Stimulated activated CD8-positive, alpha-beta memory T cell treated with anti-CD3 and anti-CD28 coated beads, Interleukin-7, amount 100 ng/mL, for 4 hours (primary cell): ENCODE data around the gene FAM20C.
"Not testable (repeated sequence)": the region's sequence is repeated elsewhere in the genome, so short reads cannot be mapped to it uniquely, and the experiment has no call there.

Source experiments
- DNase-seq, 2 donors: peaks; one replicate each; pipeline ENCODE4 v3.0.0-alpha.2; 2020; ENCODE audit warnings: low read depth in 2 of 2

FAM20C gene

GRCh38 chr7:228610-229009, 36.2 kb downstream of the FAM20C start:
- DNase-seq = no peak

DNA sequence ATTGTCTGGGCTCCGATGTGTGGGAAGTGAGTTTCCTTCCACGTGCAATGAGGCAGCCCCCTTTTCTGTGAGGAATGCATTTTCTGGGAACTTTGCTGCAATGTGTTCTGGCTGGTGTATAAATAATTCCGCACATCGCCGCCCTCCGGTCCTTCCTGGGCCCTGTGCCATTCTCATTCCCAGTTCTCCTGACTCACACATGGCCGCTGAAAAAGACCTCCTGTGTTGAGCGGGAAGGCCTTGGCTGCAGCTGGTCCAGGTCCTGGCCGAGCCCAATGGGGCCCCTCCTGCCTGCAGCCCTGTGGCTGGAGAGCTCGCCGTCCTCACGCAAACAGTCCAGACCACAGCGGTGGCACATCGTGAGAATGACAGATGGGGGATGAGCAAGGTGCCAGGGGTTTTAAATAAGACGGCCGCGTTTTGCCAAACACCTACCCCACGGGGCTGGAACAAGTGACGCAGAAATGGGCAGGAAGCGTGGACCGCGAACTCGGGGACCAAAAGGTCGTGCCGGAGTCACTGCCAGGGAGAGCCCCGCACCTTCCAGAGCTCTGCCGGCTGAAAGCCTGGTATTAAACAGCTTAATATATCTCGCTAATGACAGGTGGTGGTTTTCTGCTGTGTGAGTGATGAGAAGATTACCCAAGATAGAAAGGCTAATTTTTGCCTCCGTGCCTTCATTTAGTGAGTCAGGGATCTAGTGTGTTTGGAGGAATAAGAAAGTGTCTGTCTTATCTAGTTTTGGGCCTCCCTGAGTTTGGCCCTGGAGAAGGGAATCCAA, 37.0 kb downstream of the FAM20C start:
- no peak for DNase-seq

- no peak for DNase-seq
Measured at GRCh38 chr7:230274-230673, 37.9 kb downstream of the FAM20C start.

GRCh38 chr7:231030-231857, 38.9 kb downstream of the FAM20C start:
- DNase-seq = no peak

- DNase-seq = no peak
Measured at GRCh38 chr7:231858-232246, 39.5 kb downstream of the FAM20C start.

- no peak for DNase-seq
Measured at GRCh38 chr7:232410-233248, 40.3 kb downstream of the FAM20C start.

DNA sequence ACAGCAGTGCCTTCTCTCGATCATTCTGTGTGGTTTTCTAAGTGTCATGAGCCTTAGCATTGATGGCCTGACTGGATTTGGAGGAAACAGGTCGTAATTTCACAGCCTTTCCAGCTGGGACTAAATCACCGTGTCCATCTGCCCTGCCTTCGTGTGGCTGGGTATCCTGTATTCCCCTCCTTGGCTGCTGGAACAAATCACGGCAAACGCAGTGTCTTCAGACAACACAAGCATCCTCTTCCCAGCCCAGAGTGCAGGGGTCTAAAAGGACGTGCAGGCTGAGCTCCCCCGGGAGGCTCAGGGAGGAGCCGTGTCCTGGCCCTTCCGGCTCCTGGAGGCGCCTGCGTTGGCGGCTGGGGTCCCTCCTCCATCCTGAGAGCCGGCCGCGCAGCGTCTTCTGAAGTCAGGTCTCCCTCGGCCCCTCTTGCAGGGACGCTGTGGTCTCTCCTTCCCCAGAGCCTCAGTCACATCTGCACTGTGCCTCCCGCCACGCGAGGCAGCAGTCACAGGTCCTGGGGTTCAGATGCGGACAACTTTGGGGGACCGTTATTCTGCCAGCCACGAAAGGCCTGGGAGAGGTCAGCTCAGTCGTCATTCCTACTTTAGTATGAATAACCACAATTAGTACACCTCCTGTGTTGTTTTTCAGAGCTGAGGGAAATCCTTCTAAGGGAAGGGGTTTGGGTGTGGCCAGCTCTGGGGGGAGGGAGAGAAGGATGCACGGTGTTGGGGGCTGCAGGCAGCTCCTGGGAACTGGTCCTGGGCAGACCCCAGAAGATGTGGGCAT, 41.1 kb downstream of the FAM20C start:
- no peak for DNase-seq

GRCh38 chr7:234051-234707, 41.8 kb downstream of the FAM20C start:
- DNase-seq = no peak

DNA sequence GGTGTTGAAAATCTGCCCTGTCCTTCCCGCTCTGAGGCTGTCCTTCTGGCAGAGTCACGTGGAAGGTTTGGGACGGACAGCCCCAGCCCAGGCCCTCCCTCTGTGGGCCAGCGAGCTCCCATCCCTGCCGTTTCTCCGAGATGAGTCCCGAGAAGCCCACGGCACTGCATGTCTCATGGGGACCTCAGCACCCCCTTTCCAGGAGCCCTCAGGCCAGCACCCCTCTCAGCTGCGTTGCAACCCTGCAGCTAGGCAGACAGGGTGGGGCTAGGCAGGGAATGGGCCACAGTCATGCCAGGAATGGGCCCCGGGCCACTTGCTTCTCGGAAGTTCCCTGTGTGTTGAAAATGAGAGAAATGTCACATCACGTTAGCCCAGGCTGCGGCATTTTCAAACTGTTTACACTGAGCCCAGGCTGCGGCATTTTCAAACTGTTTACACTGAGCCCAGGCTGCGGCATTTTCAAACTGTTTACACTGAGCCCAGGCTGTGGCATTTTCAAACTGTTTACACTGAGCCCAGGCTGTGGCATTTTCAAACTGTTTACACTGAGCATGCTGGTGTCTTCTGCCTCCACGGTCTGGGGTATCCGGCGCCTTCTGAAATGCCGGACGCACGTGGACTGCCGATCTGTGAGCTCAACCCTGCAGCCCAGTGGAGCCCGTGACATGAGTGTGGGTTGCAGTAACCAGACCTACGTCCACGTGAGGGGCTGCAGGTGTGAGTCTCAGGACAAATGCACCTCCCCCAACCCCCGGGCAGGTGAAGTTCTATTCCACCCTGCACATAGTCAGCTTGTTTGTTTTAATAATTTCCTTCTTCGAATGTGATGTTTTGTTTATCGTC, 42.6 kb downstream of the FAM20C start:
- DNase-seq = no peak

DNA sequence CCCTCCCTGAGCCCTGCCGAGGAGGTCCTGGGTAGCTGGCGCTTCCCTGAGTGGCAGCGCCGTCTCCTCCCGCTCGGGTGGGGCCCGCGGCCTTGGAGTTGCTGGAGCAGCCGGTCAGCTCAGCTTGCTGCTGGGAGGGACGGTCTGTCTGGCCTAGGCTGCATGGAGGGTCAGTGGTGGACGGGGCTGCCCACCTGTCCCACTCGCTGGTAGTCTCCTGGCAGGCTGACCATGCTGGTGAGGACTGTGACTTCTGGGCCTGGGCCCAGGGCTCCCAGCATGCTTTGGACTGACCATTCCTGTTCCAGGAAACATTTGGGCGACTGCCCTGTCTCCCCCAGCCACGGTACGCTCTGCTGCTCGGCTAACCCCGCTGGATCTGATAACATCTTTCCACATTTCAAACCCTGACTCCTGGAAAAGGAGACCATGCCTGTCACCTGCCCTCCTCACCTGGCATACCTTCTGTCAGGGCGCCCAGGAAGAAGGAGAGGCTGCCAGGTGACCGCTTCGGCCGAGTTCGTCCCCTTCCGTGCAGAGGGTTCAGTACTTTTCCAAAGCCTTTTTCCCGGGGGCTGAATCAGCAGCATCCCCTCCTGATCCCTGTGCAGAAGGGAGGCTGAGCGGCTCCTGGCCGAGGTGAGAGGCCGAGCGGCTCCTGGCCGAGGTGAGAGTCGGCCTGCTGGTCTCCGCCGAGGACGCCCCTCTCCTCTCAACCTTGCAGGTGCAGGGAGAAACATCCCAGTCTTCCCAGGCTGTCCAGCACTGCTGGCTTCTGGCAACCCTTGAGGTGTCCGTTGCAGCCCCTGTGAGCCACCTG, 43.4 kb downstream of the FAM20C start:
- no peak for DNase-seq

- no peak for DNase-seq
Measured at GRCh38 chr7:236967-237366, 44.6 kb downstream of the FAM20C start.

DNA sequence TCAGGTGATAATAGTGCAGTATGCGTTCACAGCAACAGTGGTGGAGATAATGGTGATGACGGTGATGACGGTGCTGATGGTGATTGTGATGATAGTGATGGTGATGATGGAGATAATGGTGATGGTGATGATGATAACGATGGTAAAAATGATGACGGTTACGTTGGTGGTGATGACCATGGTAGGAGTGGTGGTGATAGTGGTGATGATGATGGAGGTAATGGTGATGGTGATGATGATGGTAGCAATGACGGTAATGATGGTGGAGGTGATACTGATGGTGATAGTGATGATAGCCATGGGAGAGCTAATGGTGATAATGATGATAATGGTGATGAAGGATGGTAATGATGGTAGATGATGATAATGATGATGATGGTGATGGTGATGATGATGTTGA, 45.0 kb downstream of the FAM20C start:
- DNase-seq = no peak

DNA sequence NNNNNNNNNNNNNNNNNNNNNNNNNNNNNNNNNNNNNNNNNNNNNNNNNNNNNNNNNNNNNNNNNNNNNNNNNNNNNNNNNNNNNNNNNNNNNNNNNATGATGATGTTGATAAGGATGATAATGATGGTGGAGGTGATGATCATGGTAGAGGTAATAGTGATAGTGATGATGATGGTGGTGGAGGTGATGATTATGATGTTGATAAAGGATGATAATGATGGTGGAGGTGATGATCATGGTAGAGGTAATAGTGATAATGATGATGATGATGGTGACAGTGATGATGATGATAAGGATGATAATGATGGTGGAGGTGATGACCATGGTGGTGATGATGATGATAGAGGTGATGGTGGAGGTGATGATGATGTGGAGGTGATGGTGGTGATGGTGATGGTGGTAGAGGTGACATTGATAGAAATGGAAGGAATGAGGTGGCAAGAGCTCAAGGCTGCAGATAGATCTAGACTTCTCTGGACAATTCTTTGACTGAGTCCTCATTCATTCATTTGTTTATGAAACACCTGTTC, 47.8 kb downstream of the FAM20C start:
- DNase-seq = no peak

DNA sequence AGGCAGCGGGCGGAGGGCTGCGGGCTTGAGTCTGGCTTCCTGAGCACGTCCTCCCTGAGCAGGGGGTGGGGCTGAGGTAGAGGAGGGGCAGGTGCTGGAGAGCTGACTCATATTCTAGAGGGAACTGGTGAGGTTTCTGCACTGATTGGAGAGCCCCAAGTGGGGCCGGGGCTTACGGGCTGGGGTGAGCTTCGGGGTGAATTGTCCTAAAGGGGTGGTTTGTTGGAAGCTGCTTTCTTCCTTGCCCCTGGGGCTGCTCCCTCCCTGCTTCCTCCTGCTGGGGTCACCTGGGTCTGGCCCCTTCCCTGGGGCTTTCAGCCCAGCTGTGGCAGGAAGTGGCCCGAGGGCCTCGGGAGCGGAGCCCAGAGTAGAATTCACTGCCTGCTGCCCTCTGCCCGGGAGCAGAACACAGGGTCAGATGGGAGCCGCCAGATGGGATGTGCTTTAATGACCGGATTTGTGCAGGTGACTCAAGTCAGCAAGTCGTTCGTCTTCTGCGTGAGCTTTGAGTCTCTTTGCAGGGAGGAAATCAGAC, 48.6 kb downstream of the FAM20C start:
- no peak for DNase-seq

GRCh38 chr7:241513-241912, 49.1 kb downstream of the FAM20C start:
- DNase-seq = no peak

GRCh38 chr7:242826-243579, 50.6 kb downstream of the FAM20C start:
- not testable (repeated sequence) for DNase-seq

GRCh38 chr7:243580-243978, 51.2 kb downstream of the FAM20C start:
- not testable (repeated sequence) for DNase-seq

DNA sequence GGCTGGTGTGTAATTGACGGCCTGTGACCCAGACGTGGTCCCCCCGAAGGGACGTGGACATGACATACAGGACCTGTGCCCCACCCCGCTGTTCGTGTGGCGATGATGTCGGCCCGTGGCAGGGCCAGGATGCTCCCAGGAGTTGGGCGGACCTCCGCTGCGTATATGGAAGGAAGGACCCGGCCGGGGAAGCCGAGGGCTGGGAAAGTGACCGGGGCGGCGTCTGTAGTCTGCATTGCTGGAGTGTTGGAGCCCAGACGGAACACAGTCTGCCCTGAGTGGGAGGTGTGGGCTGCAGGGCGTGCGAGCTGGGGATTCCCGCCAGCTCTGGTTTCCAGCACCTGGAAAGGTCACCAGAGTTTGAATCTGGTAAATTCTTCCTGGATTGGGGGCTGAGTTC, 52.6 kb downstream of the FAM20C start:
- no peak for DNase-seq
